ENCODE data around the gene SGSM2. TPM values are rescaled to one million over a fixed set of nuclear protein-coding genes. Genes with fewer than 3 reads are reported as not detected.

SGSM2 gene
- total RNA-seq, 2 donors from 2014 or later, result 20.9 to 31.4 TPM

- Histone ChIP-seq H3K9me3 (no peaks in the 10 kb centered on the region), H3K4me3 (no peak overlapping the region), H3K27ac (no peak overlapping the region), H3K4me1 (peaks cover 0 to 41% of the 10 kb centered on the region in 2 donors), H3K27me3 (no peaks in the 10 kb centered on the region), H3K36me3 (peaks cover 17% of the 10 kb centered on the region)
- TF ChIP-seq, protein P1, sequence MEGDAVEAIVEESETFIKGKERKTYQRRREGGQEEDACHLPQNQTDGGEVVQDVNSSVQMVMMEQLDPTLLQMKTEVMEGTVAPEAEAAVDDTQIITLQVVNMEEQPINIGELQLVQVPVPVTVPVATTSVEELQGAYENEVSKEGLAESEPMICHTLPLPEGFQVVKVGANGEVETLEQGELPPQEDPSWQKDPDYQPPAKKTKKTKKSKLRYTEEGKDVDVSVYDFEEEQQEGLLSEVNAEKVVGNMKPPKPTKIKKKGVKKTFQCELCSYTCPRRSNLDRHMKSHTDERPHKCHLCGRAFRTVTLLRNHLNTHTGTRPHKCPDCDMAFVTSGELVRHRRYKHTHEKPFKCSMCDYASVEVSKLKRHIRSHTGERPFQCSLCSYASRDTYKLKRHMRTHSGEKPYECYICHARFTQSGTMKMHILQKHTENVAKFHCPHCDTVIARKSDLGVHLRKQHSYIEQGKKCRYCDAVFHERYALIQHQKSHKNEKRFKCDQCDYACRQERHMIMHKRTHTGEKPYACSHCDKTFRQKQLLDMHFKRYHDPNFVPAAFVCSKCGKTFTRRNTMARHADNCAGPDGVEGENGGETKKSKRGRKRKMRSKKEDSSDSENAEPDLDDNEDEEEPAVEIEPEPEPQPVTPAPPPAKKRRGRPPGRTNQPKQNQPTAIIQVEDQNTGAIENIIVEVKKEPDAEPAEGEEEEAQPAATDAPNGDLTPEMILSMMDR (IDR thresholded peaks at IDR 0.05), result no peak
- no peak for DNase-seq (ENCODE audit: low spot score)
Observed at GRCh38 chr17:2364763-2365116, 27.4 kb downstream of the SGSM2 start.

DNA sequence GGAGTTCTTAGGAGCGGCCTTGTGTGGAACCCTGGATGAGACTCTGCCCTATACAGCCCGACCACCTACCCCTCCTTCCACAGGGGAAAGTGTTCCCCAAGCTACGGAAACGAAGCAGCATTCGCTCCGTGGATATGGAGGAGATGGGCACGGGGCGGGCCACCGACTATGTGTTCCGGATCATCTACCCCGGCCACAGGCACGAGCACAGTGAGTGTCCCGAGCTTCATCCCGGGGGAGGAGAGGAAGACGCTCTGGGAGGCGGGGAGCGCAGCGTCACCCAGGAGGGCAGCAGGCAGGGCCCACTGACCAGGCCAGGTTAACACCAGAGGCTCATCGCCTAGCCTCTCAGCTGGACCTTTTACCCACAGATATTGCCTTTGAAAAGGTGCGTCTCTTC, 27.8 kb downstream of the SGSM2 start:
- Histone ChIP-seq H3K4me1 (peaks cover 0 to 45% of the 10 kb centered on the region in 2 donors), H3K27ac (no peak overlapping the region), H3K27me3 (no peaks in the 10 kb centered on the region), H3K4me3 (no peak overlapping the region), H3K9me3 (no peaks in the 10 kb centered on the region), H3K36me3 (peaks cover 17% of the 10 kb centered on the region)
- TF ChIP-seq, protein P1 (IDR thresholded peaks at IDR 0.05), result no peak
- no peak for DNase-seq (ENCODE audit: low spot score)

GRCh38 chr17:2366747-2367494, 29.6 kb downstream of the SGSM2 start:
- Histone ChIP-seq H3K4me1 (peaks cover 0 to 45% of the 10 kb centered on the region in 2 donors), H3K27me3 (no peaks in the 10 kb centered on the region), H3K36me3 (peaks cover 17% of the 10 kb centered on the region), H3K4me3 (no peak overlapping the region), H3K27ac (no peak overlapping the region), H3K9me3 (no peaks in the 10 kb centered on the region)
- no peak for DNase-seq (ENCODE audit: low spot score)
- TF ChIP-seq, protein P1 (IDR thresholded peaks at IDR 0.05), result no peak

DNA sequence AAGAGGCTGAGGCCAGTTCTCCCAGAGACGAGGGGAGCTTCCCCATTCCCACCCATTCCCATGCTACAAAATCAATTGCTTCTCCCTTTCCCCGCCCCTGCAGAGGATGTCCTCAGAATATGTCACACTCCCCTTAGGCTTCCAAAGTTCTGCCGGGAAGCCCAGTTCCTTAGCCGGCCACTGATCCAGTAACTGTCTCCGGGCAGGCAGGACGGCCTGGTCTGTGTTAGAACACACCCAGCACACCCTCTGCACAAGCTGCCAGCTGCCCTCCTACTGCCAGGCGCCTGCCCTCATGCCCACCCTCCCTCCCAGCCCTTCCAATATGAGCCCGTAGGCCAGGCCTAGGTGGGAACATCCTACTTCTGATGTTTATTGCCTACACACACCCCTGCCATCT, 31.1 kb downstream of the SGSM2 start:
- TF ChIP-seq, protein P1 (IDR thresholded peaks at IDR 0.05), result no peak
- Histone ChIP-seq H3K27me3 (no peaks in the 10 kb centered on the region), H3K4me1 (peaks cover 0 to 44% of the 10 kb centered on the region in 2 donors), H3K27ac (no peak overlapping the region), H3K4me3 (no peak overlapping the region), H3K36me3 (peaks cover 12% of the 10 kb centered on the region), H3K9me3 (no peaks in the 10 kb centered on the region)
- DNase-seq (ENCODE audit: low spot score), result no peak

DNA sequence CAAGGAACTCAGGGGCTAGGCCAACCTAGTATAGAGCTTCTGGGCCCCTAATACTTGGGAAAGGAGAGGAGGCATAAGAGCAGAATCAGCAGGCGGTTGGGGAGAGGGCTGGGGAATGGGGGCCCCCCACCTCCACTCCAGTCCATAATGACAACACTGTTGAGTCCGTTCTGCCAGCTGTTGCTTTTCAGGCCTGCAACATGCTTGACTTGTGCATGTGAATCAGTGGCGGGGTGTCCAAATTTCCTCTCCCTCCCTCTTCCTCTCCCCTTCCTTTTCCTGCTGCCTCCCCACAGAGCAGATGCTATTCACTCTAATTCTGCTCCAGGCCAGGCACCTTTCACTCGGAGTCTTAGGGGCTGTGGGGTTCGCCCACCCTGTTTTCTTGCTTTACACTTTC, 31.7 kb downstream of the SGSM2 start:
- DNase-seq (ENCODE audit: low spot score), result no peak
- no peak overlapping the region for H3K27ac ChIP-seq
- no peak overlapping the region for H3K4me3 ChIP-seq
- peaks cover 0 to 37% of the 10 kb centered on the region in 2 donors for H3K4me1 ChIP-seq
- H3K36me3 ChIP-seq, result peaks cover 17% of the 10 kb centered on the region
- H3K27me3 ChIP-seq, result no peaks in the 10 kb centered on the region
- H3K9me3 ChIP-seq, result no peaks in the 10 kb centered on the region
- TF ChIP-seq, protein P1 (IDR thresholded peaks at IDR 0.05), result no peak

Measured in right atrium auricular region (tissue), 2 donors.